Measurements from ENCODE around the gene LBHD2. TPM values are rescaled to one million over a fixed set of nuclear protein-coding genes. Genes with fewer than 3 reads are reported as not detected.

The LBHD2 gene
- total RNA-seq, 1 experiment from 2014 or later = not detected

GRCh38 chr14:103110681-103111231, 26.7 kb downstream of the LBHD2 start:
- Histone ChIP-seq H2AFZ (ENCODE audit: low read depth, low read length, poor library complexity, severe bottlenecking) (no peak overlapping the region), H3K9ac (ENCODE audit: low read length) (peak overlapping the region; percentile 63), H3K4me2 (ENCODE audit: low read length) (peak overlapping the region; percentile 80), H3K79me2 (ENCODE audit: insufficient read depth, low read length) (no peaks in the 10 kb centered on the region), H4K20me1 (ENCODE audit: insufficient read depth) (no peaks in the 10 kb centered on the region), H3K9me3 (ENCODE audit: control insufficient read depth in 1 of 2, insufficient read depth in 1 of 2, low read depth in 1 of 2, low read length in 2 of 2) (no peaks in the 10 kb centered on the region), H3K4me3 (replicated peaks in 1 of 2; ENCODE audit: low read depth in 1 of 2, low read length in 2 of 2) (peak overlapping the region in 1 of 2 experiments; percentile 52; a peak in 2 of 4 replicates), H3K27ac (ENCODE audit: low read depth, low read length) (peak overlapping the region; percentile 88), H3K9me2 (ENCODE audit: insufficient read depth) (no peaks in the 10 kb centered on the region), H3K36me3 (ENCODE audit: control insufficient read depth in 1 of 2, insufficient read depth in 2 of 2, low read length in 2 of 2) (no peaks in the 10 kb centered on the region), H3K27me3 (ENCODE audit: insufficient read depth, low read length) (no peaks in the 10 kb centered on the region), H3K4me1 (ENCODE audit: control insufficient read depth in 1 of 2, insufficient read depth in 2 of 2, low read length in 2 of 2) (peaks cover 47 to 62% of the 10 kb centered on the region in 2 experiments)
- ATAC-seq (no peak), DNase-seq (ENCODE audit: low read depth, low spot score) (no peak)
- ChIA-PET CTCF (no interaction called here), RAD21 (ENCODE audit: low non-redundant PET in 1 of 2, low total read pairs in 2 of 2, uncharacterized antibody in 2 of 2, unreplicated experiment in 2 of 2) (no interaction called here), POLR2A (no interaction called here)
- TF ChIP-seq TCF7L2 (IDR thresholded peaks at IDR 0.05; ENCODE audit: borderline replicate concordance, extremely low read depth, insufficient read depth, insufficient read length) (no peak), JUND (IDR thresholded peaks at IDR 0.05) (no peak), ATF3 (IDR thresholded peaks at IDR 0.05) (no peak)
- intact Hi-C loops (cut with micrococcal nuclease) = no loop called here
- BruUV-seq (replicated peaks) = no TSS peak

GRCh38 chr14:103111232-103111868, 27.3 kb downstream of the LBHD2 start:
- POLR2A ChIA-PET = no interaction called here
- CTCF ChIA-PET = no interaction called here
- ATAC-seq = no peak
- DNase-seq (ENCODE audit: low read depth, low spot score) = no peak
- Histone ChIP-seq H3K4me2 (ENCODE audit: low read length) (peak overlapping the region; percentile 80), H3K27me3 (ENCODE audit: insufficient read depth, low read length) (no peaks in the 10 kb centered on the region), H3K9me3 (ENCODE audit: control insufficient read depth in 1 of 2, insufficient read depth in 1 of 2, low read depth in 1 of 2, low read length in 2 of 2) (no peaks in the 10 kb centered on the region), H4K20me1 (ENCODE audit: insufficient read depth) (no peaks in the 10 kb centered on the region), H3K36me3 (ENCODE audit: control insufficient read depth in 1 of 2, insufficient read depth in 2 of 2, low read length in 2 of 2) (no peaks in the 10 kb centered on the region), H3K9me2 (ENCODE audit: insufficient read depth) (no peaks in the 10 kb centered on the region), H3K4me3 (replicated peaks in 1 of 2; ENCODE audit: low read depth in 1 of 2, low read length in 2 of 2) (no peak overlapping the region), H3K79me2 (ENCODE audit: insufficient read depth, low read length) (no peaks in the 10 kb centered on the region), H2AFZ (ENCODE audit: low read depth, low read length, poor library complexity, severe bottlenecking) (no peak overlapping the region), H3K27ac (ENCODE audit: low read depth, low read length) (peak overlapping the region; percentile 88; the same call in 1 of the 2 replicates), H3K9ac (ENCODE audit: low read length) (peak overlapping the region; percentile 63), H3K4me1 (ENCODE audit: control insufficient read depth in 1 of 2, insufficient read depth in 2 of 2, low read length in 2 of 2) (peaks cover 47 to 65% of the 10 kb centered on the region in 2 experiments)
- intact Hi-C loops (cut with micrococcal nuclease) = no loop called here
- BruUV-seq (replicated peaks) = no TSS peak
- RAD21 ChIA-PET (ENCODE audit: low non-redundant PET in 1 of 2, low total read pairs in 2 of 2, uncharacterized antibody in 2 of 2, unreplicated experiment in 2 of 2) = no interaction called here
- TF ChIP-seq CTCF (IDR thresholded peaks at IDR 0.05 in 2 of 3, conservative IDR thresholded peaks at IDR 0.05 in 1 of 3; ENCODE audit: borderline replicate concordance in 1 of 3, insufficient read depth in 1 of 3, low read depth in 2 of 3, low read length in 2 of 3) (no peak), REST (IDR thresholded peaks at IDR 0.05; ENCODE audit: low read depth) (no peak), MAX (IDR thresholded peaks at IDR 0.05) (no peak), EZH2 (IDR thresholded peaks at IDR 0.05) (no peak), SIN3A (IDR thresholded peaks at IDR 0.05; ENCODE audit: low read depth) (no peak), SRF (IDR thresholded peaks at IDR 0.05; ENCODE audit: low read depth) (no peak), JUND (IDR thresholded peaks at IDR 0.05) (no peak), EGR1 (IDR thresholded peaks at IDR 0.05; ENCODE audit: low read depth) (no peak), EZH2phosphoT487 (IDR thresholded peaks at IDR 0.05; ENCODE audit: borderline replicate concordance) (no peak)
